Activated CD8-positive, alpha-beta T cell treated with anti-CD3 and anti-CD28 coated beads for 36 hours (primary cell): ENCODE measurements around the gene LMAN1L. TPM values are rescaled to one million over a fixed set of nuclear protein-coding genes. Genes with fewer than 3 reads are reported as not detected.

Experiments used
- ATAC-seq: fragments of 200-7000 bp; cut with Tn5 transposase; one replicate; pipeline ENCODE4 v1.10.0; 2021; ENCODE audit warnings: mild to moderate bottlenecking, moderate library complexity
- CTCF ChIA-PET: fragments of 350-600 bp; sonication (Branson Sonifier 250); formaldehyde crosslinking; loops from one replicate; lab custom pipeline; 2021; ENCODE audit warnings: antibody characterized with exemption; lab: Charles Lee
- POLR2A ChIA-PET: fragments of 350-600 bp; sonication (Branson Sonifier 250); formaldehyde crosslinking; loops from one replicate; lab custom pipeline; 2021; ENCODE audit warnings: antibody characterized with exemption; lab: Charles Lee
- DNase-seq: peaks from one replicate; pipeline ENCODE4 v3.0.0-alpha.2; 2020
- H3K27ac Mint-ChIP-seq: one replicate; pipeline ENCODE4 v1.8.0; 2021; ENCODE audit warnings: mild to moderate bottlenecking, mixed read lengths
- H3K27me3 Mint-ChIP-seq: one replicate; pipeline ENCODE4 v1.8.0; 2021; ENCODE audit warnings: mixed read lengths
- H3K36me3 Mint-ChIP-seq: one replicate; pipeline ENCODE4 v1.8.0; 2021; ENCODE audit warnings: low read depth, mixed read lengths
- H3K4me1 Mint-ChIP-seq: one replicate; pipeline ENCODE4 v1.8.0; 2021; ENCODE audit warnings: low read depth, mixed read lengths
- H3K4me3 Mint-ChIP-seq: one replicate; pipeline ENCODE4 v1.8.0; 2021; ENCODE audit warnings: mild to moderate bottlenecking, moderate library complexity, mixed read lengths
- H3K9me3 Mint-ChIP-seq: one replicate; pipeline ENCODE4 v1.8.0; 2021; ENCODE audit warnings: mixed read lengths
- CTCF ChIP-seq: fragments of 200-600 bp; IDR thresholded peaks from one replicate; pipeline ENCODE4 v1.8.0; 2022; ENCODE audit warnings: antibody characterized with exemption, mild to moderate bottlenecking
- intact Hi-C: fragments of 100-400 bp; cut with micrococcal nuclease; formaldehyde crosslinking; loops from one replicate; pipeline ENCODE4 v1.10.0; 2022
- total RNA-seq, 2 experiments: library from RNA; stranded (reverse); gene quantifications; one replicate each; pipeline ENCODE4 v1.2.3, GENCODE V29; 2021

LMAN1L gene
- total RNA-seq, 2 experiments from 2014 or later: 0.11 TPM; not detected in 1

- ATAC-seq (no peak), DNase-seq (no peak)
- no peaks in the 10 kb centered on the region for H3K36me3 Mint-ChIP-seq
- CTCF ChIA-PET: interaction anchor here (0.9 to 6.0 kb wide), 4 partner anchors 17 to 48 kb away, joined by 3 to 18 read pairs (median 4); no protein-coding TSS in a partner anchor
- TF ChIP-seq CTCF: no peak
- no peak overlapping the region for H3K27ac Mint-ChIP-seq
- no peaks in the 10 kb centered on the region for H3K27me3 Mint-ChIP-seq
- no peaks in the 10 kb centered on the region for H3K9me3 Mint-ChIP-seq
- H3K4me1 Mint-ChIP-seq: peaks cover 8% of the 10 kb centered on the region
- intact Hi-C loops: no loop called here
- no peak overlapping the region for H3K4me3 Mint-ChIP-seq
- POLR2A ChIA-PET: interaction anchor here (1.0 to 2.5 kb wide), 2 partner anchors 9 to 12 kb away, joined by 3 to 11 read pairs; no protein-coding TSS in a partner anchor
Observed at GRCh38 chr15:74816624-74817369, 4.2 kb downstream of the LMAN1L start.

- ChIA-PET CTCF (interaction anchor here (0.9 to 6.0 kb wide), 4 partner anchors 18 to 49 kb away, joined by 3 to 18 read pairs (median 4); no protein-coding TSS in a partner anchor), POLR2A (interaction anchor here (2.5 kb wide), 1 partner anchor 9 kb away, joined by 11 read pairs; no protein-coding TSS in a partner anchor)
- ATAC-seq: no peak
- H3K36me3 Mint-ChIP-seq: no peaks in the 10 kb centered on the region
- TF ChIP-seq CTCF: no peak
- H3K27me3 Mint-ChIP-seq: no peaks in the 10 kb centered on the region
- H3K4me3 Mint-ChIP-seq: no peak overlapping the region
- no peaks in the 10 kb centered on the region for H3K9me3 Mint-ChIP-seq
- no peak for DNase-seq
- no peak overlapping the region for H3K27ac Mint-ChIP-seq
- peaks cover 8% of the 10 kb centered on the region for H3K4me1 Mint-ChIP-seq
- intact Hi-C loops: no loop called here
Observed at GRCh38 chr15:74817370-74817737, 4.7 kb downstream of the LMAN1L start.

- Mint-ChIP-seq H3K9me3 (no peaks in the 10 kb centered on the region), H3K27me3 (no peaks in the 10 kb centered on the region), H3K4me3 (no peak overlapping the region), H3K4me1 (peaks cover 8% of the 10 kb centered on the region), H3K27ac (no peak overlapping the region), H3K36me3 (no peaks in the 10 kb centered on the region)
- DNase-seq: no peak
- ChIA-PET POLR2A (interaction anchor here (2.3 kb wide), 1 partner anchor 17 kb away, joined by 6 read pairs; no protein-coding TSS in a partner anchor), CTCF (interaction anchor here (0.9 to 1.7 kb wide), 3 partner anchors 9 to 52 kb away, joined by 3 to 4 read pairs (median 4); no protein-coding TSS in a partner anchor)
- ATAC-seq: no peak
- TF ChIP-seq CTCF: no peak
- intact Hi-C loops: no loop called here
Observed at GRCh38 chr15:74820056-74820455, 7.4 kb downstream of the LMAN1L start.

- TF ChIP-seq CTCF: no peak
- POLR2A ChIA-PET: interaction anchor here (0.9 to 2.3 kb wide), 2 partner anchors 16 to 17 kb away, joined by 4 to 6 read pairs; no protein-coding TSS in a partner anchor
Observed at GRCh38 chr15:74821091-74821789, 8.6 kb downstream of the LMAN1L start.

More at GRCh38 chr15:74821091-74821789, 8.6 kb downstream of the LMAN1L start:
- ATAC-seq (no peak), DNase-seq (no peak)
- intact Hi-C loops: no loop called here
- H3K9me3 Mint-ChIP-seq: no peaks in the 10 kb centered on the region
- no peak overlapping the region for H3K27ac Mint-ChIP-seq
- H3K4me1 Mint-ChIP-seq: peaks cover 8% of the 10 kb centered on the region
- no peak overlapping the region for H3K4me3 Mint-ChIP-seq
- H3K27me3 Mint-ChIP-seq: peaks cover 4% of the 10 kb centered on the region
- CTCF ChIA-PET: interaction anchor here (1.0 to 1.7 kb wide), 3 partner anchors 10 to 187 kb away, joined by 4 to 5 read pairs (median 4); no protein-coding TSS in a partner anchor
- no peaks in the 10 kb centered on the region for H3K36me3 Mint-ChIP-seq
